ENCODE data around the gene MYOZ2. TPM values are rescaled to one million over a fixed set of nuclear protein-coding genes. Genes with fewer than 3 reads are reported as not detected.

MYOZ2 gene
- total and polyA plus RNA-seq, 2 of the 4 experiments (the other 2 are of a cell fraction): 0.17 to 0.18 TPM

- no peak for TF ChIP-seq BHLHE40 (IDR thresholded peaks at IDR 0.05; ENCODE audit: low read depth, low read length)
These were observed 76.8 kb downstream of the MYOZ2 start, which contains the start of gene USP53 (continued) for GRCh38 chr4:119212234-119212963.

GRCh38 chr4:119212964-119213606 is 77.5 kb downstream of the MYOZ2 start:
- Histone ChIP-seq H2BK5ac (ENCODE audit: low read depth, low read length, poor library complexity, severe bottlenecking) (peak overlapping the region; percentile 75), H3K4me2 (ENCODE audit: low read depth, low read length) (peak overlapping the region; percentile 94), H2BK15ac (ENCODE audit: low read depth, low read length) (0 out of 3 replicates have a peak overlapping the region, but pooled peaks have one; percentile 9), H2AFZ (replicated peaks; ENCODE audit: low read length, poor library complexity) (peak overlapping the region; percentile 95), H2AK5ac (ENCODE audit: low read depth, low read length) (0 out of 2 replicates have a peak overlapping the region, but pooled peaks have one; percentile 5), H2AK9ac (replicated peaks; ENCODE audit: low read depth, low read length, poor library complexity) (peak overlapping the region; percentile 84), H3K9me3 (ENCODE audit: control insufficient read depth, insufficient read depth, low read length) (no peaks in the 10 kb centered on the region), H3K56ac (ENCODE audit: extremely low read depth, insufficient read depth, low read length) (peak overlapping the region; percentile 91), H3K4me1 (ENCODE audit: control insufficient read depth, insufficient read depth, low read length) (peaks cover 3% of the 10 kb centered on the region; the same call in 1 of the 2 replicates), H3K4ac (ENCODE audit: low read depth, low read length) (peak overlapping the region; percentile 34), H3K79me1 (ENCODE audit: low read depth in 1 of 2, low read length in 2 of 2) (peaks cover 10 to 33% of the 10 kb centered on the region in 2 experiments; a peak in 3 of 4 replicates), H3K27me3 (ENCODE audit: control insufficient read depth, insufficient read depth, low read length) (no peaks in the 10 kb centered on the region), H3K14ac (replicated peaks; ENCODE audit: low read depth, low read length) (peak overlapping the region; percentile 47), H3K23ac (ENCODE audit: low read depth, low read length) (peak overlapping the region; percentile 4; the same call in 1 of the 2 replicates), H3K9ac (ENCODE audit: low read depth, low read length) (peak overlapping the region; percentile 46), H2BK120ac (ENCODE audit: low read depth, low read length) (peak overlapping the region; percentile 37), H2BK20ac (ENCODE audit: low read depth, low read length) (peak overlapping the region; percentile 16), H4K5ac (ENCODE audit: low read depth, low read length) (peak overlapping the region; percentile 16; the same call in 1 of the 2 replicates), H3K9me1 (ENCODE audit: insufficient read depth, low read length) (peaks cover 4% of the 10 kb centered on the region; the same call in 1 of the 2 replicates), H4K8ac (ENCODE audit: low read depth in 2 of 2, low read length in 2 of 2) (peak overlapping the region in 1 of 2 experiments; percentile 52; a peak in 1 of 4 replicates), H4K91ac (ENCODE audit: insufficient read depth, low read depth, low read length) (peak overlapping the region; percentile 53), H3K4me3 (ENCODE audit: insufficient read depth, low read depth, low read length) (peak overlapping the region; percentile 74), H3K18ac (ENCODE audit: low read depth, low read length) (peak overlapping the region; percentile 65), H4K20me1 (ENCODE audit: insufficient read depth, low read length) (no peaks in the 10 kb centered on the region), H3K27ac (ENCODE audit: insufficient read depth, low read length) (peak overlapping the region; percentile 69), H3K36me3 (ENCODE audit: control insufficient read depth, insufficient read depth, low read length) (peaks cover 3% of the 10 kb centered on the region; the same call in 1 of the 2 replicates)
- 0% methylated on average over 11 of the region's 24 CpGs; no CpG with 5 or more reads in 1 of the 2 experiments for WGBS, 2 experiments (ENCODE audit: extremely low coverage in 2 of 2, insufficient read length in 1 of 2)
- in situ Hi-C loops (cut with MboI; ENCODE audit: low sequenced_read_pairs) (loop anchor here (10.0 kb wide), 3 partner anchors 108 to 228 kb away; no protein-coding TSS in a partner anchor), dilution Hi-C loops (cut with HindIII; ENCODE audit: low sequenced_read_pairs, unreplicated experiment) (no loop called here), intact Hi-C loops (cut with micrococcal nuclease) (loop anchor here (1.0 to 2.0 kb wide), 4 partner anchors 72 to 231 kb away; no protein-coding TSS in a partner anchor)
- ATAC-seq (ENCODE audit: low read depth) (peak; percentile 75), DNase-seq (peak; percentile 94)
- BruUV-seq (replicated peaks): TSS peak; percentile 55
- ChIA-PET POLR2A (ENCODE audit: unreplicated experiment) (interaction anchor here (1.0 to 2.1 kb wide), 6 partner anchors 9 to 224 kb away, joined by 3 to 8 read pairs (median 4); no protein-coding TSS in a partner anchor), CTCF (interaction anchor here (0.7 to 1.5 kb wide), 5 partner anchors 8 to 219 kb away, joined by 3 to 5 read pairs (median 3); no protein-coding TSS in a partner anchor)
- TF ChIP-seq USF2 (IDR thresholded peaks at IDR 0.05; ENCODE audit: low read depth, low read length) (no peak), ELK1 (IDR thresholded peaks at IDR 0.05; ENCODE audit: borderline replicate concordance, low read depth, low read length) (no peak), MXI1 (IDR thresholded peaks at IDR 0.05; ENCODE audit: borderline replicate concordance, low read depth, low read length) (peak; percentile 78; the same call in 1 of the 2 replicates), BHLHE40 (IDR thresholded peaks at IDR 0.05; ENCODE audit: low read depth, low read length) (0 out of 2 replicates have a peak, but pooled peaks have one; percentile 20), CHD1 (IDR thresholded peaks at IDR 0.05; ENCODE audit: low read depth, low read length) (no peak), FOS (IDR thresholded peaks at IDR 0.05; ENCODE audit: low read depth, low read length) (no peak), CTCF (conservative IDR thresholded peaks at IDR 0.05; ENCODE audit: low read depth, low read length) (peak; percentile 38), MAFK (IDR thresholded peaks at IDR 0.05; ENCODE audit: low read depth, low read length) (no peak)
